DND-41 (cell line): ENCODE results near the gene MTOR.

Experiments used
- CTCF ChIP-seq: IDR thresholded peaks from 2 replicates; pipeline ENCODE4 v1.5.1; 2012; ENCODE audit warnings: borderline replicate concordance, low read length, moderate library complexity, mild to moderate bottlenecking; ENCODE audit not compliant: poor library complexity, severe bottlenecking; ENCODE audit errors: extremely low read depth
- EZH2 ChIP-seq: IDR thresholded peaks from 3 replicates; pipeline ENCODE4 v1.6.1; 2012; ENCODE audit warnings: borderline replicate concordance, low read depth, mild to moderate bottlenecking, moderate library complexity, low read length, inconsistent platforms; ENCODE audit not compliant: severe bottlenecking

- TF ChIP-seq CTCF (no peak), EZH2 (no peak)
Measured at GRCh38 chr1:11233208-11233607, 29.1 kb downstream of the MTOR start.
